Smooth muscle cell (in vitro differentiated cells): ENCODE measurements around the gene SLC6A8. TPM values are rescaled to one million over a fixed set of nuclear protein-coding genes. Genes with fewer than 3 reads are reported as not detected.

ENCODE experiments used
- DNase-seq: peaks from one replicate; lab custom pipeline; 2025; ENCODE audit not compliant: unreplicated experiment; lab: John Stamatoyannopoulos, UW
- H2AFZ ChIP-seq: fragments of 200-600 bp; sonication (generic); 2 replicates; pipeline ENCODE4 v1.6.0; 2016; ENCODE audit warnings: antibody characterized with exemption, low read depth, mild to moderate bottlenecking
- H3F3A ChIP-seq: fragments of 200-600 bp; sonication (generic); 2 replicates; pipeline ENCODE4 v1.6.0; 2017; ENCODE audit warnings: antibody characterized with exemption, low read depth
- H3K27ac ChIP-seq: fragments of 200-600 bp; sonication (generic); 2 replicates; pipeline ENCODE4 v1.5.1; 2016; ENCODE audit warnings: low read depth, mild to moderate bottlenecking
- H3K27me3 ChIP-seq: fragments of 200-600 bp; sonication (generic); 2 replicates; pipeline ENCODE4 v1.6.1; 2016; ENCODE audit warnings: low read depth, mild to moderate bottlenecking
- H3K36me3 ChIP-seq: fragments of 200-600 bp; sonication (generic); 2 replicates; pipeline ENCODE4 v1.5.1; 2016; ENCODE audit warnings: low read depth
- H3K4me1 ChIP-seq: fragments of 200-600 bp; sonication (generic); 2 replicates; pipeline ENCODE4 v1.5.1; 2016; ENCODE audit warnings: low read depth
- H3K4me2 ChIP-seq: fragments of 200-600 bp; sonication (generic); 2 replicates; pipeline ENCODE4 v1.6.0; 2016; ENCODE audit warnings: mild to moderate bottlenecking
- H3K4me3 ChIP-seq: fragments of 200-600 bp; sonication (generic); 2 replicates; pipeline ENCODE4 v1.5.1; 2016; ENCODE audit warnings: mild to moderate bottlenecking
- H3K79me2 ChIP-seq: fragments of 200-600 bp; sonication (generic); 2 replicates; pipeline ENCODE4 v1.6.0; 2016; ENCODE audit warnings: low read depth, mild to moderate bottlenecking
- H3K9ac ChIP-seq: fragments of 200-600 bp; sonication (generic); 2 replicates; pipeline ENCODE4 v1.6.0; 2016; ENCODE audit warnings: low read depth
- H3K9me3 ChIP-seq: fragments of 200-600 bp; sonication (generic); replicated peaks from 2 replicates; pipeline ENCODE4 v1.5.1; 2016; ENCODE audit warnings: low read depth
- H4K20me1 ChIP-seq: fragments of 200-600 bp; sonication (generic); 2 replicates; pipeline ENCODE4 v1.6.0; 2016; ENCODE audit warnings: low read depth
- WGBS: methylation state at CpG from one replicate; pipeline ENCODE4 v1.1.7; 2016; ENCODE audit warnings: low lambda C conversion rate; 5-methylcytosine and 5-hydroxymethylcytosine counted together
- polyA plus RNA-seq: library from polyadenylated mRNA; unstranded; fragments of >200 nt; fragmentation: Nextera tagmentation; extraction: Ambion mirVana; gene quantifications from 2 replicates; pipeline ENCODE4 v1.2.1, GENCODE V29; 2016
- total RNA-seq: library from RNA; depleted of rRNA; stranded (reverse); fragments of >200 nt; gene quantifications from 2 replicates; pipeline ENCODE4 v1.2.3, GENCODE V29; 2014
- TF ChIP-seq, protein P1 (sequence below): fragments of 200-600 bp; sonication (generic); IDR thresholded peaks from 2 replicates; pipeline ENCODE4 v1.5.1; 2017; ENCODE audit warnings: borderline replicate concordance, mild to moderate bottlenecking, antibody characterized with exemption; ENCODE audit not compliant: insufficient read depth, poor library complexity, severe bottlenecking

Gene SLC6A8
- total and polyA plus RNA-seq, 2 experiments from 2014 or later = 45.2 to 98.1 TPM

DNA sequence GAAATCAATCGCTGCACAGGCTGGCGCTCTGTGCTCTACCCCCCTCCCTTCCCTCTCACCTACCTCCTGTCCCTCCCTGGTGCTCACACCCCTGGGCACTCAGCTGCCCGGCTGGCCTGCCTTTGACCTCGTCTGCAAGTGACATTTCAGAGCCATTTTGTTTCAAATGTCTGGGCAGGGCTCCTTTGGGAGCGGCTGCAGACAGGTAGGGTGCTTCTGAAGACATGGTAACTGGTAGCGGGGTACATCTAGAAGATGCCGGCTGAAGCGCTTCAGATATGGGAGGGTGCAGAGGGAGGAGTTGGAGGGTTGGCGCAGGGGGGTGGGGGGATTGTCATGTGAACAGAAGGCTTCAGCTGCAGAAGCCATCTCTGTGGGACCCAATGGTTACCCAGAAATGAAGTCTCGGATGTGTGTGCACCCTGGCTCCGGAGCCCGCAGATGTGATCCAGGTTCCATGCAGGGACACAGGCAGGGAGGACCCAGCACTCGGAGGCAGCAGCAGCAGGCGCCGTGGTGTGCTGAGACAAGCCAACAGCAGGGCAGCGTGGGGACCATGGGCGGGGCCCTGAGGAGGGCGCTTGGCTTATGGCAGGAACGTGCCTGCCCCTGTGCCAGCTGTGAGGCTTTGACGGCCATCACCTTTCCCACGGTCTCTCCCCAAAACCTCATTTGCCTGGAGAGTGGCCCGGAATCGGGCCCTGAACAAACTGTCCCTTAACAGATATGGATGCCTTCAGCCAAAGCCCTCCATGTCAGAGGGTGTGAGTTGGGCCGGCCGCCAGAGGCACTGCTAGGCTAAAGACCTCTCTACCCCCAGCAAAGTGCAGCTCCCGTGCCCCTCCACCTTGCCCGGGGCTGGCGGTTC lies 48.3 kb upstream of the SLC6A8 start:
- no peak overlapping the region for H3K4me3 ChIP-seq
- 86% methylated on average over 28 of the region's 28 CpGs for WGBS

DNA sequence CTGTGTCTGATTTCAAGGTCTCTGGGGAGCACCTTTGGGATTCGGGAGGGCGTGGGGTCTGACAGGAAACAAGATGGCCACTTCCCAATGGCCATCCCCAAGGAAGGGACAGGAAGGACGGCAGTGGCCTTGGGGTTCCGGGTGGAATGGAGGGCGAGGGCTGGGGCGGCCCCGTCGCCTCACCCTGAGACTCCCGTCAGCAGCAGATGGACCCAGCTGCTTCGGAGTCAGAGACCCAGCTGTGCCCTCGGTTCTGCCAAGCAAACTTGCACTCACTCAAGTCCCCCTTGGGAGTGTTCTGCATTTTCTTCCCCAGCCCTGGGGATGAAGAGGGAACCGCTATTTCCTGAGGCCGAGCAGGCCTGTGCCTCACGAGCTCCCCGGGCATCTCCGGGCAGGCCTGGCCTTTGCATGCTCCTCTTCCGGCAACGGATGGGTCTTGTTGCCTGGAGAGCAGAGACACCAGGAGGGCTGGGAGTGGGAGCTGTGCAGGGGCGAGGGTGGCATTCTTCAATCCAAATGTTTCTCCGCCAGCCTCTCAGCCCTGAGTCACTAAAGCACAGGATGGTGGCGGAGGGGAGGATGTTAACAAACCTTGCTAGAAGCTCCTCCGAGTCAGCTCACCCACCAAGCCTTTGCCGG lies 47.6 kb upstream of the SLC6A8 start:
- TF ChIP-seq, protein P1, sequence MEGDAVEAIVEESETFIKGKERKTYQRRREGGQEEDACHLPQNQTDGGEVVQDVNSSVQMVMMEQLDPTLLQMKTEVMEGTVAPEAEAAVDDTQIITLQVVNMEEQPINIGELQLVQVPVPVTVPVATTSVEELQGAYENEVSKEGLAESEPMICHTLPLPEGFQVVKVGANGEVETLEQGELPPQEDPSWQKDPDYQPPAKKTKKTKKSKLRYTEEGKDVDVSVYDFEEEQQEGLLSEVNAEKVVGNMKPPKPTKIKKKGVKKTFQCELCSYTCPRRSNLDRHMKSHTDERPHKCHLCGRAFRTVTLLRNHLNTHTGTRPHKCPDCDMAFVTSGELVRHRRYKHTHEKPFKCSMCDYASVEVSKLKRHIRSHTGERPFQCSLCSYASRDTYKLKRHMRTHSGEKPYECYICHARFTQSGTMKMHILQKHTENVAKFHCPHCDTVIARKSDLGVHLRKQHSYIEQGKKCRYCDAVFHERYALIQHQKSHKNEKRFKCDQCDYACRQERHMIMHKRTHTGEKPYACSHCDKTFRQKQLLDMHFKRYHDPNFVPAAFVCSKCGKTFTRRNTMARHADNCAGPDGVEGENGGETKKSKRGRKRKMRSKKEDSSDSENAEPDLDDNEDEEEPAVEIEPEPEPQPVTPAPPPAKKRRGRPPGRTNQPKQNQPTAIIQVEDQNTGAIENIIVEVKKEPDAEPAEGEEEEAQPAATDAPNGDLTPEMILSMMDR = no peak
- no peak for DNase-seq
- Histone ChIP-seq H3K79me2 (no peaks in the 10 kb centered on the region), H3K9me3 (no peaks in the 10 kb centered on the region), H3K4me3 (no peak overlapping the region), H3K27me3 (peaks cover 7% of the 10 kb centered on the region), H4K20me1 (no peaks in the 10 kb centered on the region), H3K27ac (no peak overlapping the region), H3K4me1 (peaks cover 3% of the 10 kb centered on the region), H3K36me3 (no peaks in the 10 kb centered on the region), H3F3A (no peaks in the 10 kb centered on the region), H2AFZ (no peak overlapping the region), H3K4me2 (no peak overlapping the region), H3K9ac (no peak overlapping the region)
- WGBS = 93% methylated on average over 23 of the region's 23 CpGs

More for the DNA sequence above, 48.3 kb upstream of the SLC6A8 start:
- Histone ChIP-seq H3K9ac (no peak overlapping the region), H3K79me2 (no peaks in the 10 kb centered on the region), H3K9me3 (no peaks in the 10 kb centered on the region), H3K27ac (no peak overlapping the region), H4K20me1 (no peaks in the 10 kb centered on the region), H2AFZ (no peak overlapping the region), H3K36me3 (no peaks in the 10 kb centered on the region), H3K4me2 (no peak overlapping the region), H3K4me1 (peaks cover 3% of the 10 kb centered on the region), H3K27me3 (peaks cover under 1% of the 10 kb centered on the region), H3F3A (no peaks in the 10 kb centered on the region)
- TF ChIP-seq, protein P1 = no peak
- no peak for DNase-seq

DNA sequence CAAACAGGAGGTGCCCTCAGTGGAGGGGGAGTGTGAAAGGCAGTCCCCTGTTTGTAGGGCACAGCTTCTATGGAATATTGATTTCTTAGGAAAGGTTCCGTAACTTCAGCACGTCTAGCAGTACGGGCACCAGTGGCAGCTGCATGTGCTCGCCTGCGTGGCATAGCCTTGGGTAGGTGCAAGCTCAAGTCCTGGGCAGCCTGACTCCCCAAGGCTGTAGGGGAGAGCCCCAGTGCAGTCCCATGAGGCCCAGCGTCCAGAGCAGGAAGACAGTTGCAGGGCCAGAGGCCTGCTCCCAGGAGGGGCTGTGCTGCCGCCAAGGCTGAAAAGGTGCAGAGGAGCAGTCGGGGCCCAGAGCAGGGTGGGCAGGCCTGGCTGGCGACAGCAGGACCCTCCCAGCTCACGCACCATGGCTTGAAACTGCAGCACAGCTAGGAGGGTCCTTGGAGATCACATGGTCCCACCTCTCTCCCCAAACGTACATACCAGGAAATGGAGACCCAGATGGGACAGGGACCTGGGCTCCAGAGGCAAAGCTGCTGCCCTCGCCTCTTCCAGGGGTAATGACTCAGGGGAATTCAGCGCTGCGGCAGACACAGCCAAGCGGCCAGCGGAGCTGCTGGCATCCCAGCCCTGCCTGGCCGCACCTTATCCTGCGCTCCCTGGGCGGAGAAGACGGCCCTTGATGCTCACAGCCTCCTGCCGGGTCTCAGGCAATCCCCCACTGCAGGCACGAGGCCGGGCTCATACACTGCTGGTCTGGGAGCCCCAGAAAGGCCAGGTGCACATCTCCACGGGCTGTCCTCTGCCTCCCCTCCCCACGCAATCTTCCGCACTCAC lies 46.8 kb upstream of the SLC6A8 start:
- Histone ChIP-seq H4K20me1 (no peaks in the 10 kb centered on the region), H3K4me3 (no peak overlapping the region), H3K79me2 (no peaks in the 10 kb centered on the region), H3K36me3 (no peaks in the 10 kb centered on the region), H3K27me3 (peaks cover 13% of the 10 kb centered on the region), H3F3A (no peaks in the 10 kb centered on the region), H2AFZ (no peak overlapping the region), H3K4me1 (peaks cover 3% of the 10 kb centered on the region), H3K27ac (no peak overlapping the region), H3K9me3 (no peaks in the 10 kb centered on the region), H3K4me2 (no peak overlapping the region), H3K9ac (no peak overlapping the region)
- 70% methylated on average over 26 of the region's 26 CpGs for WGBS
- TF ChIP-seq, protein P1 = no peak
- DNase-seq = no peak
